Measurements from ENCODE around the gene CRHBP. TPM values are rescaled to one million over a fixed set of nuclear protein-coding genes. Genes with fewer than 3 reads are reported as not detected.
A peak's percentile ranks its signal among the peaks of the same experiment; 100 is the strongest.

The CRHBP gene
- total and polyA plus RNA-seq, 9 of the 15 experiments (the other 6 are each of a cell fraction or from before 2014, with no cell fraction given): not detected

DNA sequence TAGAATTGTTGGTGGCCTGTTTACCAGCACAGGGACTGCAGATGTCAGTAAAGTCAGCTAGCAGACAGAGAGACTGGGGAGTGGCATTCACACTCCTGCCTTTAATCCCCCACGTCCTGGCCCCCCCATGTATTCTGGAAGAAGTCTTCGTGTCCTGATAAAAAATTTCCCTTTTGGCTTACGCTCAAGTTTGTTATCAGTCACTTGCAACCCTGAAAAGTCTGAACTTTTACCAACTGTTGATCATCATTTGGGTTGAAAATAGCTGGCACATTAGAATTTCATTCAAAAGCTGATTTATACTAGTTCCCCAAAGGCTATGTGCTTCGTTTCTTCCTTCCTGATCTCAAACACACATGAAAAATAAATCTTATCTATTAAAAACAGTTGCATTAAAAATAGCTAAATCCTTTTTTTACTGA, 5.8 kb upstream of the CRHBP start:
- FAIRE-seq (peak; percentile 89), ATAC-seq (peak; percentile 90), DNase-seq (ENCODE audit: extremely low read depth in 1 of 4, low spot score in 3 of 4) (peak; percentile 31 to 84 (median 52))
- H3K27me3 ChIP-seq (ENCODE audit: control insufficient read depth in 2 of 2, insufficient read depth in 2 of 2, low read length in 2 of 2): no peaks in the 10 kb centered on the region; a peak in 1 of 5 replicates
- peak overlapping the region; percentile 58 for H3K4me2 ChIP-seq (ENCODE audit: insufficient read depth, low read length)
- peak overlapping the region; percentile 37 for H2AFZ ChIP-seq (ENCODE audit: low read depth, low read length)
- 0% methylated on average over 4 of the region's 4 CpGs for WGBS (ENCODE audit: insufficient coverage, low coverage, missing lambda C conversion rate)
- no peaks in the 10 kb centered on the region for H3K9me3 ChIP-seq (replicated peaks; ENCODE audit: control insufficient read depth, insufficient read depth, low read depth, low read length)
- intact Hi-C loops (cut with micrococcal nuclease) (no loop called here), in situ Hi-C loops (cut with MboI) (no loop called here)
- no peaks in the 10 kb centered on the region for H3K36me3 ChIP-seq (ENCODE audit: control insufficient read depth, insufficient read depth, low read length)
- ChIA-PET POLR2A (interaction anchor here (0.6 to 1.2 kb wide), 3 partner anchors 17 to 46 kb away, joined by 3 read pairs; no protein-coding TSS in a partner anchor), CTCF (ENCODE audit: low intra/inter-chr PET ratio) (no interaction called here)
- no peak overlapping the region for H3K27ac ChIP-seq (ENCODE audit: extremely low read depth, low read depth, low read length)
- no peaks in the 10 kb centered on the region for H3K79me2 ChIP-seq (ENCODE audit: control insufficient read depth, insufficient read depth, low read length)
- no TSS peak for BruUV-seq (replicated peaks)
- H3K4me3 ChIP-seq: no peak overlapping the region
- H4K20me1 ChIP-seq (replicated peaks; ENCODE audit: control insufficient read depth, insufficient read depth, low read length): no peaks in the 10 kb centered on the region
- no peaks in the 10 kb centered on the region for H3K9me1 ChIP-seq (ENCODE audit: control insufficient read depth, insufficient read depth, low read length)
- no peak overlapping the region for H3K9ac ChIP-seq (ENCODE audit: insufficient read depth in 1 of 2, low read depth in 2 of 2, low read length in 2 of 2)
- peaks cover 4 to 15% of the 10 kb centered on the region in 2 experiments; a peak in 3 of 5 replicates for H3K4me1 ChIP-seq (replicated peaks in 1 of 2; ENCODE audit: control insufficient read depth in 2 of 2, insufficient read depth in 2 of 2, low read length in 2 of 2)
- TF ChIP-seq ZNF184 (CRISPR knock-in tag; IDR thresholded peaks at IDR 0.05): no peak
- TF ChIP-seq SMARCA4 (IDR thresholded peaks at IDR 0.05): peak; percentile 80
- TF ChIP-seq, protein P1, sequence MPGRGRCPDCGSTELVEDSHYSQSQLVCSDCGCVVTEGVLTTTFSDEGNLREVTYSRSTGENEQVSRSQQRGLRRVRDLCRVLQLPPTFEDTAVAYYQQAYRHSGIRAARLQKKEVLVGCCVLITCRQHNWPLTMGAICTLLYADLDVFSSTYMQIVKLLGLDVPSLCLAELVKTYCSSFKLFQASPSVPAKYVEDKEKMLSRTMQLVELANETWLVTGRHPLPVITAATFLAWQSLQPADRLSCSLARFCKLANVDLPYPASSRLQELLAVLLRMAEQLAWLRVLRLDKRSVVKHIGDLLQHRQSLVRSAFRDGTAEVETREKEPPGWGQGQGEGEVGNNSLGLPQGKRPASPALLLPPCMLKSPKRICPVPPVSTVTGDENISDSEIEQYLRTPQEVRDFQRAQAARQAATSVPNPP (IDR thresholded peaks at IDR 0.05; ENCODE audit: borderline replicate concordance, insufficient read depth, insufficient read length): no peak
- TF ChIP-seq CCNT2 (IDR thresholded peaks at IDR 0.05; ENCODE audit: borderline replicate concordance, extremely low read depth, insufficient read length, low read depth, low read length): peak; percentile 60
- TF ChIP-seq KLF1 (tag; IDR thresholded peaks at IDR 0.05): no peak
- TF ChIP-seq, protein P2, sequence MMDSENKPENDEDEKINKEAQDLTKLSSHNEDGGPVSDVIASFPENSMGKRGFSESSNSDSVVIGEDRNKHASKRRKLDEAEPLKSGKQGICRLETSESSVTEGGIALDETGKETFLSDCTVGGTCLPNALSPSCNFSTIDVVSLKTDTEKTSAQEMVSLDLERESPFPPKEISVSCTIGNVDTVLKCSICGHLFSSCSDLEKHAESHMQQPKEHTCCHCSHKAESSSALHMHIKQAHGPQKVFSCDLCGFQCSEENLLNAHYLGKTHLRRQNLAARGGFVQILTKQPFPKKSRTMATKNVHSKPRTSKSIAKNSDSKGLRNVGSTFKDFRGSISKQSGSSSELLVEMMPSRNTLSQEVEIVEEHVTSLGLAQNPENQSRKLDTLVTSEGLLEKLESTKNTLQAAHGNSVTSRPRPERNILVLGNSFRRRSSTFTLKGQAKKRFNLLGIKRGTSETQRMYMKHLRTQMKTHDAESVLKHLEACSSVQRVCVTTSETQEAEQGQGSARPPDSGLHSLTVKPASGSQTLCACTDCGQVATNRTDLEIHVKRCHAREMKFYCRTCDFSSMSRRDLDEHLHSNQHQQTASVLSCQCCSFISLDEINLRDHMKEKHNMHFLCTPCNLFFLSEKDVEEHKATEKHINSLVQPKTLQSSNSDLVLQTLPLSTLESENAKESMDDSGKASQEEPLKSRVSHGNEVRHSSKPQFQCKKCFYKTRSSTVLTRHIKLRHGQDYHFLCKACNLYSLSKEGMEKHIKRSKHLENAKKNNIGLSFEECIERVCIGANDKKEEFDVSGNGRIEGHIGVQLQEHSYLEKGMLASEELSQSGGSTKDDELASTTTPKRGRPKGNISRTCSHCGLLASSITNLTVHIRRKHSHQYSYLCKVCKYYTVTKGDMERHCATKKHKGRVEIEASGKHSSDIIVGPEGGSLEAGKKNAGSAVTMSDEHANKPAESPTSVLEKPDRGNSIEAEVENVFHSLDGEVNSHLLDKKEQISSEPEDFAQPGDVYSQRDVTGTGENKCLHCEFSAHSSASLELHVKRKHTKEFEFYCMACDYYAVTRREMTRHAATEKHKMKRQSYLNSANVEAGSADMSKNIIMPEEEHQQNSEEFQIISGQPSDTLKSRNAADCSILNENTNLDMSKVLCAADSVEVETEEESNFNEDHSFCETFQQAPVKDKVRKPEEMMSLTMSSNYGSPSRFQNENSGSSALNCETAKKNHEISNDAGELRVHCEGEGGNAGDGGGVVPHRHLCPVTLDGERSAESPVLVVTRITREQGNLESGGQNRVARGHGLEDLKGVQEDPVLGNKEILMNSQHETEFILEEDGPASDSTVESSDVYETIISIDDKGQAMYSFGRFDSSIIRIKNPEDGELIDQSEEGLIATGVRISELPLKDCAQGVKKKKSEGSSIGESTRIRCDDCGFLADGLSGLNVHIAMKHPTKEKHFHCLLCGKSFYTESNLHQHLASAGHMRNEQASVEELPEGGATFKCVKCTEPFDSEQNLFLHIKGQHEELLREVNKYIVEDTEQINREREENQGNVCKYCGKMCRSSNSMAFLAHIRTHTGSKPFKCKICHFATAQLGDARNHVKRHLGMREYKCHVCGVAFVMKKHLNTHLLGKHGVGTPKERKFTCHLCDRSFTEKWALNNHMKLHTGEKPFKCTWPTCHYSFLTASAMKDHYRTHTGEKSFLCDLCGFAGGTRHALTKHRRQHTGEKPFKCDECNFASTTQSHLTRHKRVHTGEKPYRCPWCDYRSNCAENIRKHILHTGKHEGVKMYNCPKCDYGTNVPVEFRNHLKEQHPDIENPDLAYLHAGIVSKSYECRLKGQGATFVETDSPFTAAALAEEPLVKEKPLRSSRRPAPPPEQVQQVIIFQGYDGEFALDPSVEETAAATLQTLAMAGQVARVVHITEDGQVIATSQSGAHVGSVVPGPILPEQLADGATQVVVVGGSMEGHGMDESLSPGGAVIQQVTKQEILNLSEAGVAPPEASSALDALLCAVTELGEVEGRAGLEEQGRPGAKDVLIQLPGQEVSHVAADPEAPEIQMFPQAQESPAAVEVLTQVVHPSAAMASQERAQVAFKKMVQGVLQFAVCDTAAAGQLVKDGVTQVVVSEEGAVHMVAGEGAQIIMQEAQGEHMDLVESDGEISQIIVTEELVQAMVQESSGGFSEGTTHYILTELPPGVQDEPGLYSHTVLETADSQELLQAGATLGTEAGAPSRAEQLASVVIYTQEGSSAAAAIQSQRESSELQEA (IDR thresholded peaks at IDR 0.05; ENCODE audit: low read depth): no peak
- peak; percentile 64; the same call in 1 of the 2 replicates for TF ChIP-seq POLR2AphosphoS5 (IDR thresholded peaks at IDR 0.05; ENCODE audit: control insufficient read depth, insufficient read depth, low read depth, low read length)
- peak; percentile 78 for TF ChIP-seq TCF3 (CRISPR knock-in tag; IDR thresholded peaks at IDR 0.05)
- peak; percentile 66 for TF ChIP-seq MTA2 (IDR thresholded peaks at IDR 0.05; ENCODE audit: low read depth)
- TF ChIP-seq BRD4 (IDR thresholded peaks at IDR 0.05): no peak
- peak; percentile 34; the same call in 1 of the 2 replicates for TF ChIP-seq PHB2 (IDR thresholded peaks at IDR 0.05; ENCODE audit: low read depth)
- TF ChIP-seq HMGN3 (IDR thresholded peaks at IDR 0.05; ENCODE audit: borderline replicate concordance, extremely low read depth, insufficient read length, low read depth, low read length): no peak
- TF ChIP-seq ZBTB1 (CRISPR knock-in tag; IDR thresholded peaks at IDR 0.05; ENCODE audit: borderline replicate concordance, low read depth): no peak
- peak; percentile 23; the same call in 1 of the 2 replicates for TF ChIP-seq CREB1 (IDR thresholded peaks at IDR 0.05)
- no peak for TF ChIP-seq CREB1 (CRISPR knock-in tag; IDR thresholded peaks at IDR 0.05)

All from K562 (cell line).